ENCODE data around the gene LRRC43.

The LRRC43 gene

DNA sequence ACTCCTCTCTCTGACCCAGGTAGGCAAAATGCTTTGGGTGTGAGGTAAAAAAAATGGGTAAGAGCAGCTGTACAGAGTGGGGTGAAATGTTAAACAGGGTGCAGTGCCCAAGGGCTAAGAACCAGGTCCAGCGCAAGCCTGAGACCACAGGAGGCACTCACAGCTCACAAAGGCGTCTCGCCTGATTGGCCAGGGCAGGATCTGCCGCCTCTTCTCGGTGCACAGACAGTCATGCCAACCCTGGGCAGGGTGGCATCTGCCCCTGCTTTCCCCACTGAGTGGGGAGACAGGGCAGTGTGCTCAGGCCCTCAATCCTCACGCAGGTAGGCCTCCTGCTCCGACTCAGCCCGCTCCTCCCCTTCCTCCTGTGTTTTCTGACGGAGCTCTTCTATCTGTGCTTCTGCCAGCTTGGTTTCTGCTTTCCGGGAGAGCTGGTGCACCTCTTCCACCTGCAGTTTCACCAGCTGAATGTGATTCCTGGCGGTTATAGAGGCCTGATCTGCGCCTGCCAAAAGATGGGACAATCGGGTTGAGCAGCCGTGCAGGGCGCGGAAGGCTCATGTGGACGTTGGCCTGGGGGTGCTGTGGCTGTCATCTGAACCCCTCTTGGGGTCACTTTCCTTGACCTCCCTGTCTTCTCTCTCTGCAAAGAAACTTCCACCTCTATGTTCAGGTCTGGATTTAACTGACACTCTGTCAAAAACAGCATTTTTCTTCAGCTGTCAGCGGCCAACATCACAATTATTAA is 25.3 kb downstream of the LRRC43 start:
- in situ Hi-C loops (cut with HindIII; ENCODE audit: low sequenced_read_pairs), result no loop called here

DNA sequence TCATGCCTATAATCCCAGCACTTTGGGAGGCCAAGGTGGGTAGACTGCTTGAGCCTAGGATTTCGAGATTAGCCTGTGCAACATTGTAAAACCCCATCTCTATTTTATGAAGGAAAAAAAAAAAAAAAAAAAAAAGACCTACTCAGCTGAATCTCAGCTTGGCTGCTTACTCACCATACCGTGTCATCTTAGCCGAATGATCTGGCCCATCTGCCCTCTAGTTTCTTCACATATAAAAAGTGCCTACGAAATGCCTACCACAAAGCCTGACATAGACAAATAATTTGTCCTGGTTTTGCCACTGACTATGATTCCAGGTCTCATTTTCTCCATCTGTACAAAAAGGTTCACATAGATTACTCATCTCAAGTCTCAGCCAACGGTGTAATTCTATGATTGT is 32.8 kb downstream of the LRRC43 start:
- in situ Hi-C loops (cut with HindIII; ENCODE audit: low sequenced_read_pairs), result no loop called here

DNA sequence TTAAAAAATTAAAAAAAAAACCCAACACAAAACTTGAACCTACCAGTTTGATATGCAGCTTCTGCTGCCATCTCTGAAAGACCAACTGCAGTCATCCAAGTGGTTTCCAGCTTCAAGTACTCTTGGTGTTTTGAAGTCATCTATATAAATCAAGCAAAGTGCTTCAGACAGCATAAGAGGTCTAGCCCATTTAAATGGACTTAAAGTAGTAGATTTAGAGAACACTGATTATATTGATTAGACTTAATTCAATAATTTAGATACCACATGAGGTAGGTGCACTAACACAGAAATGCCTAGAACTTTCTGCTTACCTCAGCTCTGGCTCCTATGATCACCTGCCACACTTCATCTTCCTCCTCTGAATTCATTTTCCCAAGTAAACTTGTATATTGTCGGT is 33.5 kb downstream of the LRRC43 start:
- in situ Hi-C loops (cut with HindIII; ENCODE audit: low sequenced_read_pairs), result no loop called here

DNA sequence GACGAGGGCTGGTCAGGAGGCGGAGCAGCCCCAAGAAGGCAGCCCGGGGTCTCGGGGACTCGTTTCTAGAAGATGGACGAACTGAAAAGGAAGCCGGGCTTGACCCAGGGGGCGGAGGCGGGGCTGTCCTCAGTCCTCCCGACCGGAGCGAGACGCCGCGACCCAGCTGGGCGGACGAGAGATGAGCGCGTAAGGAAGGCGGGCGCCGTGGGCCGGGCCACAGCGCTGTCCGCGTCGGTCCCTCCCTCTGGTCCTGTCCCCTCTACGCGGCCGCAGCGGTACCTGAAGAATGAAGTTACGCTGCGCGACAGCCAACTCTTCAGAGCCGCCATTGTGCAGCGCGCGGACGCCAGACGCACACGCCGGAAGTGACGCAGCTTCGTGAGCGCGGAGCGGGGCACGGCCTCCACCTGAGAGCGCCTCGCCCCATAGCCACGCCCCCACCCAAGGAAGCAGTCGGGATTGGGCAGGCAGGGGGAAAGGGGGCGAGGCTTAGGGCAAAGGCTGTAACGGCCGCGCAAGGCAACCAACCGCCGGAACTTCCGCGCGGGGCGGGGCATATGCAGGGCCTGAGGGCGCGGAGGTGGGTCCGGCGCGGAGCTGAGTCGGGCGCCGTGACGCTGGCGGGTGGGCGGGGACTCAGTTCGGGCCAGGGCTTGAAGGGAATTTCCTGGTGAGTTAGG is 42.9 kb downstream of the LRRC43 start, which contains the start of gene DIABLO:
TSS of gene DIABLO (minus strand) at position 370 of the 683 bp plus-strand sequence. CDS start at position 332, 38 bp downstream.
- in situ Hi-C loops (cut with HindIII; ENCODE audit: low sequenced_read_pairs), result no loop called here

DNA sequence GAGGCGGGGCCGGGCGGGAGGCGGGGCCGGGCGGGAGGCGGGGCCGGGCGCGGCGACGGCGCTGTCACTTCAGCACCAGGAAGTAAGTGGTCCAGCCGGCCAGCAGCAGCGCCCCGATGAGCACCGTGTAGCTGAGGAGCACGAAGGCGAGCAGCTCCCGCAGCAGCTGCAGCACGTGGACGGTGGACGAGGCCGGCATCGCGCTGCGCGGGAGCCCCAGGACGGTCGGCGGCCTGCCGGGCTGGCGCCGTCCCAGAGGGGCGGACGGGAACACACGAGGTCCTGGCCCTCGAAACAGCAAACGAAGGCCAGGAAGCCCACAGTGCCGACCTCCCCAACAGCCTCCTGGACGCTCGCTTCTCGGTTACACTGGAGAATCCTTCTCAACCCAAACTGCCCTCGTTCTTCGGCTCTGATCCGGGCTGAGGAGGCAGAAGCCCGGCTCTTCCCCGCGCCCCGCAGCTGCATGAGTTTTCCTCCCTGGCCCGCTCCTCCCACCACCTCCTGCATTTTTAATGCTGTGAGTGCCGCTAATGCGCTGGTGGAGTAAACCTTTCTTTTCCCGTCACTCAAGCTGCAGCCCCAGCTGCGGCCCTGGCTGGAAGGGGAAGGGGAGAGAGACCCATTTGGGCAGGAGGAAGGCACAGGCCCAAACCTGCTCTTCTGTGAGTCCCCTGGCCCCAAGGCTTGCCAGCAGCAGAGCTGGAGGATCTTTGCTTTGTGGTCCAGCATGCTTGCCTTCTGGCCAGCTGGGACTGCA is 43.6 kb downstream of the LRRC43 start:
- in situ Hi-C loops (cut with HindIII; ENCODE audit: low sequenced_read_pairs), result no loop called here

DNA sequence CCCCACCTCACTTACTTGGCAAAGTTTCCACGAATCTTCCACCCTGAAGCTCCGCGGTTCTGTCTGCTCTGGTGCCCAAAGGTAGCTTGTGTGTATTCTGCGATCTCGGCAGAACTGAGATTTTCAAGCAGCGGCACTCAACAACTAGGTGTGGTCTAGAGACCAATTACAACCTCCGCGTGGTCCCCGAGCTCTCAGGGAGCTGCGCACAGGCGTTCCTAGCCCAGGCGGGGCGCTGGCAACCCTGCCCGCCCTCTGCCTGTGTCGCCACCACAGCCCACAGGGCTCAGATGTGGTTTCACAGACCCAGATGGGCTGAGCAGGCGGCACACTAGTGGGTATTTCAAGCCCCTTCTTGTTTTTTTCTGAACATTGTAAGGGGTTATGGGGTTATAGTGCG is 44.4 kb downstream of the LRRC43 start:
- in situ Hi-C loops (cut with HindIII; ENCODE audit: low sequenced_read_pairs), result no loop called here

DNA sequence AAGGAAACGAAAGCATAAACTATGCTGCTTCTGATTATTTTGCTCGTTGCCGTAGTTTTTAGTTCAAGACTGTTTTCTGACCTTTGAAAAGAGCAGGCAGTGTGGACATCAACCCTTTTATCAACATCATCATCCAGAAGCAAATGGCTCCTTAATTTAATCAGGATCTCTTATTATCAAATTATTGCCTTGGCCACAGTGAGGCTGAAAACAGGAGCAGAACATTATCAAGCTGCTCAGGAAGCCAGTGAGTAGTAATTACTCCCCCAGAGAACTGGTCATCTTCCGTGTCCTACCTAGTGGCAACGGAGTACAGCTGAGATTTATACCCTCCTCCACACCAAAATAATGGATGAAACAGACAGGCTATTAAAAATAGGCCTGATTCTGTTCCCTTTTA is 45.2 kb downstream of the LRRC43 start:
- in situ Hi-C loops (cut with HindIII; ENCODE audit: low sequenced_read_pairs), result no loop called here

DNA sequence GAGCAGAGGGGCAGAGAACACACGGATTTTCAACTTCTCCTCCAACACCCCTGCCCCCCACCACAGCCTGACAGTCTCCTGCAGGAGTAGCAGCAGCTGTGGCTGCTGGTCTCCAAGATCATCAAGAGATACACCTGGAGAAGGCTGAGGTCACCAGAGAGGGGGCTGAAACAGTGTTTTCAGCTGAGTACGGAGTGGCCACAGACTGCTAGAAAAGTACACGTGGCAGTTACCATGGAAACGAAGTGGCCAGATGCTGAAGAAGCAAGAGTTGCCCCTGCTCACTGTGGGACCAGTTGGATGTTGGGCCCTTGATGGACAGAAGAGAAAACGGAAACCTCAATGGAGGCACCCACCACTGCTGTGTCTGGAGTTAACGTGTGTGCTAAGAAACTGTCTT is 47.9 kb downstream of the LRRC43 start:
- in situ Hi-C loops (cut with HindIII; ENCODE audit: low sequenced_read_pairs), result no loop called here

DNA sequence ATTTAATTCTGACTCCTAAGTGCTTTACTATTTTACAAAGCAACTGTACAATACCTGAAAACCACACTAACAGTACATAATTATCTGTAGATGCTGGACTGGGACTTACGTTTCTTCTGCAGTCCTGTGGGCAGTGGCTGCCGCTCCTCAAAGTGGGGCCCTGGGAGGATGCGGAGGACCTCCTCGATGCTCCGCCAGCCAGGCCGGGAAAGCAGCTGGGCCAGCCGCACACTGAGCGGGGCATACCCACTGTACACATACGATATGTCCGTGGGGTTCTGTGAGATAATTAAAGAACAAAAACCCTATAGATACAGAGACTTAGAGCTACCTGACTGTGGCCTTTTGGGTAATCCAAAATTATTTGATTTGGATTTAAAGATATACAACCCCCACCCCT is 49.8 kb downstream of the LRRC43 start:
- in situ Hi-C loops (cut with HindIII; ENCODE audit: low sequenced_read_pairs), result no loop called here

DNA sequence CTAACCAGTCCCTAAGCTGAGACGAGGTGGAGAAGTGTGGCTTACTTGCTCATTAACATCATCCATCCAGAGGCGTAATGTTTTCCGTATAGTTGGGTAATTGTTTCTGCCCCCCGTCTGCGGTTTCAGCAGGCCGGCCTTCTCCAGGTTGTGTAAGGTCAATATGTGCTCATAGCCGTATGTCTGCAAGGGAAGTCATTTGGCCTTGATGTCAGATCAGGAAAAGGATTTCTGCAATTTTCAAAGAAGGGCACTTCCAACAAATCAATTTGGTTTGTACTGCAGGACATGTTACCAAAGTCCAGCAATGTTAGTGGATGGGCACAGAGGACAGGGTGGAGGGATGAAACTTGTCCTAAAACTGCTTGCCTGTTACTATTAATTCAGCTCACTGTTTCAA is 52.8 kb downstream of the LRRC43 start:
- in situ Hi-C loops (cut with HindIII; ENCODE audit: low sequenced_read_pairs), result no loop called here

DNA sequence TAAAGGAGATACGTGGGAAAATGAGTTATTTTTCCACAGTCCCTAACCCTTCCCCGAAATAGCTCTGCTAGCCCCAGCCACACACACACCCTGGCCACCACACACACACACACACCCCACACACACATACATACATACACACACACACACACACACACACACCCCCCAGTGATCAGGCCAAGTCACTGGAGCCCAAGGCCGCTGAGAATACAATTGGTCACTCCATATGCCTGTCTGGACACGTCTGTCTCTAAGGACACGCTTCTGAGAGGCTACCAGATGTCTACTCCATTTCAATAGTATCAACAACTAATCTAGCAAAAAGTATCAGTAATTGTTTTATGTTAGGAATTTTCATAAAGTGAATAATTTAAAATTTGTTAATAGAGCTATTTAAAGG is 55.9 kb downstream of the LRRC43 start:
- in situ Hi-C loops (cut with HindIII; ENCODE audit: low sequenced_read_pairs), result no loop called here

DNA sequence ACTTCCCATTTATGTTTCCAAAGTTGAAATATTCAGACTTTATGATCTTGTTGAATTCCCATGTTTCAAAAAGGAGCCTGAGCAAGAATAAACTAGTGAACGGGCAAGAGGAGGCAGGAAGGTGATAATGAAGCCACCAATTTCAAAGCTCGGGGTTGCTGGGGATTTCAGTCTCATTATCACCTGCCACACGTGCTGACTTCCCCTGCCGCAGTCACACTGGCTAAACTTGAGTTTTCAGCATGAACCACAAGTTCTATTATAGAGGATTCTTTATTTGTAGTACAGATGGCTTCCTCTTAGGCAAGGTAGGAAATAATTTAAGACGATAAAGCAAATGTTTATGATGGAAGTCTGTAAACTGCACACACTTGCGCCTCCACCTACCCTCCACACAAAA is 61.0 kb downstream of the LRRC43 start:
- in situ Hi-C loops (cut with HindIII; ENCODE audit: low sequenced_read_pairs), result no loop called here

DNA sequence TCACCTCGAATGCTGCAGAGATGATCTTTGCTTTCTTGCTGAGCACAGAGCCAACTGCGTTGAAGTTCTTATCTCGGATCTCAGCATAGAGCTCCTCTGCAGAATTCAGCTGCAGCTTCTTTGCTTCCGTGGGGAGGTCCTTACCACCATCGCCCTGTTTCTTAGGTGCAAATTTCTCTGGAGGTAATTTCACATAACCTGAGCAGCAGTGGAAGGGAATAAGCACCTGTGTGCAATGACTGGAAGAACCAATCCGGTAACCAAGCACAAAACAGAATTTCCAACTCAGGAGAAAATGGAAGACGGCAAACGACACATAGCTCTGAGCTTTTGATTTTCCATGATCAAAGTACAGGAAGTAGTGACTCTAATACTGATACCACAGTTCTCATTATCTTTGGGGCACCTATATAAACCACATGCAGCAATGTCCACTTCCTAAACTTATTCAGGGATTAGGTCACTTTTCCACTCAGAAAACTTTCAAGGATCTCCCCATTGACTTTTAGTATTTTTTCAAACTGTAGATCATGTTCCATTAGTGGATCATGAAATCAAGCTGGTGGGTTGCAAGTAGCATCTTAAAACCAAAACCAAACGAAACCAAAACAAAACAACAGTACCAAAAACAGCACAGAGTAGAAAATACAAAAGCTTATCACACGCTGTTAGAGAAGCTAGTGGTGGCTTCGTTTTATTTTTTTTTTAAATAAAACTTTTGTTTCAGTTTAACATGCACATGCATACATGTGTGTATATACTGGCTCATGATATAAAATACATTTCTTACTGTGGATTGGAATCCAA is 61.8 kb downstream of the LRRC43 start:
- in situ Hi-C loops (cut with HindIII; ENCODE audit: low sequenced_read_pairs), result loop anchor here (5.0 kb wide), 1 partner anchor 62 kb away; the partner anchor contains the start of gene LRRC43

DNA sequence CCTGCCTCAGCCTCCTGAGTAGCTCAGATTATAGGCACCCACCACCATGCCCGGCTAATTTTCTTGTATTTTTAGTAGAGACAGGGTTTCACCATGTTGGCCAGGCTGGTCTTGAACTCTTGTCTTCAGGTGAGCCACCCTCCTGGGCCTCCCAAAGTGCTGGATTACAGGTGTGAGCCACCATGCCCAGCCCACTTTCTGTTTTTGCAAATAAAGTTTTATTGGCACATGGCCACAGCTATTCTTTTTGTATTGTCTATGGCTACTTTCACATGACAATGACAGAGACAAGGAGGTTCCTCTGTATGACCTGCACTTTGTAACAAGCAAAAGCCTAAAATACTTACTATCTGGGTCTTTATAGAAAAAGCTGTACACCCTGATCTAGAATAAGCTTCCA is 62.6 kb downstream of the LRRC43 start:
- in situ Hi-C loops (cut with HindIII; ENCODE audit: low sequenced_read_pairs), result loop anchor here (5.0 kb wide), 1 partner anchor 63 kb away; the partner anchor contains the start of gene LRRC43

DNA sequence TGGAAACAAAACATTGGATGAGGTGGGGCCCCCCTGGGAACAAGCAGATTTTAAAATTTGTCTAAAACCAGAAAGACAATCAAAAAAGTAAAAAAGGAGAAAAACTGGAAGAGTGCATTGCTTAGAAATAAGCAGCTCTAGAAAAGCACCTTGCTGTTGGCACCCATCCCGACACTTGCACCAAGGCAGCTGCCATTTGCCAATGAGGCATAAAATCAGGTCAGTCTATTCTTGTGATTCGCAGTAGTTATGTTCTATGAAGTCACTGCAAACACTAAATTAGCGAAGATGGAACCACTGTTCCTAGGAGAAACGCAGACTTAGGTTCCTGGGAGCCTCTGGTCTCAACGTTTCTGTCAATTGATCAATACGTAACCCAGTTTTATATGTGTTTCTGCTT is 67.1 kb downstream of the LRRC43 start:
- in situ Hi-C loops (cut with HindIII; ENCODE audit: low sequenced_read_pairs), result no loop called here

DNA sequence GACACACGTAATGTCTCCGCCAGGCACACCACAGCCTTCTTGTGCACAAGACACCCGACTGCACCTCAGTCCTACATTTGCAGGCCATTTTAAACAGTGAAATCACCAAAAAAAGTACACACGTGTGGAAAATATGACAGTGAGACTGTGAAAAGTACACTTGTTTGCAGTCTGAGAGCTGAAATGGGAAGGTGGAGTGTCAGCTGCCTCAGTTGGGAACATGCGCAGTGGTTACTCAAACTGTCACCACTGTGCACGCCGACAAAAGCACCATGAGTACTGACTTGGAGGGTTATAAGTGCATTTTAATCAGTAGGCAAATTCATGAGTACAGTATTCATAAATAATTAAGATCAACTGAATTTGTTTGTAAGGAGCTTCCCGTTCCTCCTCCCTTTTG is 67.6 kb downstream of the LRRC43 start:
- in situ Hi-C loops (cut with HindIII; ENCODE audit: low sequenced_read_pairs), result no loop called here
